GM19455 (cell line): ENCODE measurements around the gene PRRC2B.
"Not testable (repeated sequence)": the region's sequence is repeated elsewhere in the genome, so short reads cannot be mapped to it uniquely, and the experiment has no call there.

Experiments used
- ATAC-seq: cut with Tn5 transposase; IDR thresholded peaks from one replicate; pipeline ENCODE4 v1.9.1; 2021; ENCODE audit not compliant: unreplicated experiment

PRRC2B gene

DNA sequence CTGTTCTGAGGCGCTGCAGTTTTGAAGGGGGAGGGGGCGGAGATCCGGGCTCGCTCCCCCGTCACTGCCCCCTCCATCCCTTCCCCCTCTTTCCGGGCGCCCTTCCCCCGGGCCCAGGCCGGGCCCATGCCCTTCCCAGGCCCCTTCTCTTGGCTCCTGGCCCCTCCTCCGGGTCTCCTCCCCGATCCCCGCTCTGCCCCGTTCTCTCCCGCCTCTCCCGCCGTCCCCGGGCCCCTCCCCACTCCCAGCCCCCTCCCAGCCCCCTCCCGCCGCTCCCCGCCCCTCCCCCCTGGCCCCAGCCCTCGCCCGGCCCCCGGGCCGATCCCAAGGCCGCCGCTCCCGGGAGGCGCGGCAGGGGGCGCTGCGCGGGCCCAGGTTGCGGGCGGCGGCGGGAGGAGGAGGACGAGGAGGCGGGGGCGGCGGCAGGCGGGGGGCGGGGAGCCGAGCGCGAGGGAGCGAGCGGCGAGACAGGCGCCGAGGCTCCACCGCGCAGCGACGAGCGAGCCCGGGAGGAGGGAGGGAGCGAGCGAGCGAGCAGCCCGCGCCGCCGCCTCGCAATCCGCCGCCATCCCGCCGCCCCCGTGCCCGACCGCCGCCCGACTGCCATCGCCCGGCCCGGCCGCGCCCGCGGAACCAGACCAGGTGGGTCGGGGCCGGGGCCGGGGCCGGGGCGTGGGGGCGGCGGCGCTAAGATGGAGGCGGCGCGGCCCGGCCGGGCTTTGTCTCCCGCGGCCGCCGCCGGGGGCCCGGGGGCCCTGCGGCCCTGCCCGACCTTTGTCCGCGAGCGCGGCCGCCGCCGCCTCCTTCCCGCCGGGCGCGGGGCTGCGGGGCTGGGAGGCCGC is at the start of gene PRRC2B:
PRRC2B (plus strand) TSS at position 465 of the 842 bp plus-strand sequence. CDS start 36,059 bp downstream, outside the sequence.
- ATAC-seq, result peak; percentile 51

DNA sequence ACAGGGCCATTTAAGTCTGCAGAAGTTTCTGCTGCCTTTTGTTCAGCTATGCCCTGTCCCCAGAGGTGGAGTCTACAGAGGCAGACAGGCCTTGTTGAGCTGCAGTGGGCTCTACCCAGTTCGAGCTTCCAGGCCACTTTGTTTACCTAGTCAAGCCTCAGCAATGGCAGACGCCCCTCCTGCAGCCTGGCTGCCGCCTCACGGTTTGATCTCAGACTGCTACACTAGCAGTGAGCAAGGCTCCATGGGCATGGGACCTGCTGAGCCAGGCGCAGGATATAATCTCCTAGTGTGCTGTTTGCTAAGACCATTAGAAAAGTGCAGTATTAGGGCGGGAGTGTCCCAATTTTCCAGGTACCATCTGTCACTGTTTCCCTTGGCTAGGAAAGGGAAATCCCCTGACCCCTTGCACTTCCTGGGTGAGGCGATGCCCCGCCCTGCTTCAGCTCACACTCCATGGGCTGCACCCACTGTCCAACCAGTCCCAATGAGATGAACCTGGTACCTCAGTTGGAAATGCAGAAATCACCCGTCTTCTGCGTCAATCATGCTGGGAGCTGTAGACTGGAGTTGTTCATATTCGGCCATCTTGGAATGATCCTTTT is 48.9 kb upstream of the PRRC2B start:
- not testable (repeated sequence) for ATAC-seq

DNA sequence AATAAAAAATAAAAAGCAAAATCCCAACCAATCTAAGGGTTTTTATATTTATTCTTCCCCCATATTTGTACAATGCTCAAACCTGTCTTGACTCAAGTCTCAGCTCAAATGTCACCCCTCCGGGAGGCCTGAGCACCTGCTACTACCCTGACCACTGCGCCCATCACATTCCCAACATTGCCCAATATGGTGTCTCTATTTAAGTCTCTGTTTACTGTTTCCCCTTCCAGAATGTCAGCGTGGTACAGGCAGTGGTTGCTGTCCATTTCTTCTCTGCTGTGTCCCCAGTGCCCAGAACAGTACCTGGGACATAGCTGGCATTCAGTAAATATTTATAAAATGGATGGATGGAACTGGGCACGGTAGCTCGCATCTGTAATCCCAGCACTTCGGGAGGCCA is 47.3 kb upstream of the PRRC2B start:
- no peak for ATAC-seq

DNA sequence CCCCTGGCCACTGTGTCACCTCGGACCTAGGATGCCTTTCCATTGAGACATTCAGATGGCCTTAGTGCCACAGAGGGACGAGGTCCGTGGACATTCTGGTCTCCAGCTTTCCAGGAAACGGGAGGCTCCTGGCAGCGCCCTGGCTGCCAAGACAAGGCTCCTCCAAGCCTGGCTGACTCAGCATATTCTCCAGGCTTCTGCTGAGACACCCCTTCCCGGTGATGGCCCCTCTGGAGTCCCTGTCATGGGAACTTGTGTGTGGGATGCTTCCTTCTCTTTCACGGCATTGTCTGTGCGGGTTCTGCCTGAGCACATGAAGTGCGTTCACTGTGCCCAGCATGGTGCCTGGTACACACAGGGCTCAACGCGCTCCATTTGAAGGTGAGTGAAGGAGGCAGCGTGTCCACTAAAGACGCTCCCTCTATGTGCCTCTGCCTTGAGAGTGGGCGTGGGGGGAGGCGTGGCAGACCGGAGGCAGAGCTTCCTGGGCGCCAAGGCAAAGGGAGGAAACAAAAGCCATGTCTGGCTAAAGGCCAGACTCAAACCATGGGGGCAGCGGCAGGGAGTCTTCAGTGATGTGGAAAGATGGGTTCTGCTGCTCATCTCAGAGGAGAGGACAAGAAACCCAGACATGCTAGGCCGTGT is 46.4 kb upstream of the PRRC2B start:
- no peak for ATAC-seq

GRCh38 chr9:131348631-131349521 is 45.0 kb upstream of the PRRC2B start:
- ATAC-seq, result no peak

DNA sequence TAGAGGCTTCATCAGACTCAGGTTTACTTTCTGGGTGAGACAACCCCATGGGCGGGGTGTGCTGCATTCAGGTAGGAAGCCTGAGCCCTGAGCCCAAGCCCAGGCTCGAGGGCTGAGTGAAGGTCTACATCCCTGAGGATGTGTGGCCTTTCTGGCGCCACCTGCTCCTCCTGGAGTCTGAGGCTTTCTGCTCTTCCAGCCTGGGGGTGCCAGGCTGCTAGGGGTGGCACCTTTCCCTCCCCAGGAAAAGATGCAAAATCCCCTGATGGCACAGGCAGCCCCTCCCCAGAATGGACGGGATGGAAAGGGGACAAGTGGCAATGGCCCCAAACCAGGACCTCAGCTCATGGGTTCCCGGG is 44.4 kb upstream of the PRRC2B start:
- no peak for ATAC-seq

DNA sequence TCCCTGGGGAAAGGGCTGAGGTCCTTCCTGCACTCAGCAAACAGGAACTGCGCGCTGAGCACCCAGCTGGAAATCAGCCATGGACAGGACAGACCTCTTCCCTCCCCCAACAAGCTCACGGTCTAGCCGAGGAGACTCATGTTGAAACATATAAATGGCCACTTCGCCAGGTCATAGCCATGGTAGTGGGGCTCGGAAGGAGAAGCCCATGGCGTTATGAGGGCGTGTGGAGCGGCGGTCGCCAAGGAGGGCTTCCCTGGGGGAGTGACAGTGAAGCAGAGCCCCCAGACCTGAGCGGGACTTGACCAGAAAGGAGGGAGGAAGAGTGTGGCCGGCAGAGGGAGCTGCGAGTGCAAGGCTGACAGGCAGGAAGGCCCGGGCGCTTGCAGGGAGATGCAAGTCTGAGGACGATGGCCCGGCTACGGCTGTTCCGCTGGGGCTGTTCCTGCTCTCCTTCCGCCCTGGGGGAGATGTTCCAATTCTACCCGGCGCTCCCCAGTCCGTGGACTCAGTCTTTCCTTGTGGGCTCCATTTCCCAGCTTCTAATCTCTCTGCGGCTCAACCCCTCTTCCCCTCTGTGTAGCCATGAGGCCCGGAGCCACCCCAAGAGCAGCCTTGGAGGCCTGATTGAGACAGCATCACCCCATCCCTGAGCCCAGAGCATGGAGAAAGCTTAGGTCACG is 43.9 kb upstream of the PRRC2B start:
- ATAC-seq, result no peak

- ATAC-seq, result not testable (repeated sequence)
These were observed 37.4 kb upstream of the PRRC2B start for GRCh38 chr9:131356479-131356878.

- ATAC-seq, result no peak
These were observed 35.3 kb upstream of the PRRC2B start for GRCh38 chr9:131358556-131358955.

- ATAC-seq, result no peak
These were observed 32.6 kb upstream of the PRRC2B start for GRCh38 chr9:131361202-131361833.

- no peak for ATAC-seq
These were observed 28.3 kb upstream of the PRRC2B start for GRCh38 chr9:131365546-131365945.

GRCh38 chr9:131366761-131367401 is 27.0 kb upstream of the PRRC2B start:
- ATAC-seq, result no peak

DNA sequence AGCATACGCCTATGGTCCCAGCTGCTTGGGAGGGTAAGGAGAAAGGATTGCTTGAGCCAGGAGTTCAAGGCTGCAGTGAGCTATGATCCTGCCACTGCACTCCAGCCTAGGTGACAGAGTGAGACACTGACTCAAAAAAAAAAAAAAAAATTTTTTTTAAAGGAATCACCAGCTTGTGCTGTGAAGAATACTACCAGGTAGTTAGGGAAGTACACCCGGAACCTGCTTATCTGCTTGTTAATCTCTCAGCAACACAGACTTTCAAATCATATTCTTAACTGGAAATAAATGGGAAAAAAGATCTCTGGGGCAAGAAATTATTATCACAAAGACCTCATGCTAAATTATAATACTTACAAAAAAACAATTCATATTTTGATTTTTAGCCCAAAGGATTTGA is 26.4 kb upstream of the PRRC2B start:
- no peak for ATAC-seq

DNA sequence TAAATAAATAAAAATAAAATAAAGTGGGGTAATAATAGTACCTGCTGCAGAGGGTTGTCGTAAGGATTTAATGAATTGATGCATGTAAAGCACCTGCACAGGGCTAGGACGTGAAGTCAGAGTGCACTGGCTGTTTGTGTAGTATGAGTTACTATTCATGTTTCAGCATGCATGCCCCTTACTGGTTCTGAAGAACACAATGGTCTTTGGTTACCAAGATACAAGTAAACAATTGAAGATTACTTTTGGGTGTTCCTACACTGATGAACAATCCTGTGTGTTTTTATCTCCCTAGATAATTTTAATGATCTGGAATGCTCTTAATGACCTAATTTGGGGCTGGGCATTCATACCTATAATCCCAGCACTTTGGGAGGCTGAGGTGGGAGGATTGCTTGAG is 23.2 kb upstream of the PRRC2B start:
- no peak for ATAC-seq

DNA sequence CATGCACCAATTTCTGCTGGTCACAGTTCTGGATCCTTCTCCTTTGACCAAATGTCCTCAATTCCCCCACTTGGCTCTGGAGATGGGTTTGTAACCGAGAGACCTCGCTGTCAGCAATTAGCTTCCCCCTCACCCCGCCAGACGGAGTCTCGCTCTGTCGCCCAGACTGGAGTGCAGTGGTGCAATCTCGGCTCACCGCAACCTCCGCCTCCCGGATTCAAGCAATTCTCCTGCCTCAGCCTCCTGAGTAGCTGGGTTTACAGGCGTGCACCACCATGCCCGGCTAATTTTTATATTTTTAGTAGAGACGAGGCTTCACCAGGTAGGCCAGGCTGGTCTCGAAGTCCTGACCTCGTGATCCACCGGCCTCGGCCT is 21.3 kb upstream of the PRRC2B start:
- ATAC-seq, result not testable (repeated sequence)

- ATAC-seq, result not testable (repeated sequence)
These were observed 19.2 kb upstream of the PRRC2B start for GRCh38 chr9:131374638-131375037.

GRCh38 chr9:131379056-131379455 is 14.8 kb upstream of the PRRC2B start:
- no peak for ATAC-seq

- ATAC-seq, result no peak
These were observed 10.8 kb upstream of the PRRC2B start for GRCh38 chr9:131382850-131383729.

DNA sequence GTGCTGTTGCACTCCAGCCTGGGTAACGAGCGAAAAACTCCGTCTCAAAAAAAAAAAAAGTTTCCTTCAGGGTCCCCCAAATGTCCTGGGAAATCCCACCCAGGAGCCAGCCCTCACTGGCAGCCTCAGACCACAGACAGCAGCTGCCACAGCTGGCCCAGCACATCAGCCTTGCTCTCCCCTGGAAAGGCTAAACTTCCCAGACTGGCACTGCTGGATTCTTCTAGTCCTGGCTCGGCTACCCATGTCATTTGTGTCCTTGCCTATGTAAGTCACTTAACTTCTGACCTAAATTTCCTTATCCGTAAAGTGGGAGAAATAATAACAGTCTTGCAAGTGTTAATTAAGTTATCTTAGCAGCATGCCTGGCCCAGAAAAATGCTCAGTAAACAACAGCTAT is 8.6 kb upstream of the PRRC2B start:
- no peak for ATAC-seq
